SK-N-SH treated with all-trans-retinoic acid at 6 μM for 48 hours (cell line): ENCODE results near the gene RNF114.

Experiments used
- ATAC-seq: fragments of 200-7000 bp; cut with Tn5 transposase; 3 replicates; pipeline ENCODE4 v1.9.1; 2020; ENCODE audit warnings: mild to moderate bottlenecking, moderate library complexity
- ARNTL ChIP-seq: fragments of 450-650 bp; formaldehyde crosslinking; IDR thresholded peaks from 2 replicates; pipeline ENCODE4 v1.5.0; 2020; ENCODE audit warnings: low read depth, mild to moderate bottlenecking, moderate library complexity, borderline replicate concordance
- BACH2 ChIP-seq: fragments of 250-450 bp; sonication (Bioruptor Pico); IDR thresholded peaks from 2 replicates; pipeline ENCODE4 v1.9.0; 2021; ENCODE audit warnings: mild to moderate bottlenecking, borderline replicate concordance
- CSDC2 ChIP-seq: fragments of 250-450 bp; sonication (Bioruptor Pico); IDR thresholded peaks from 2 replicates; pipeline ENCODE4 v1.5.0; 2020; ENCODE audit warnings: mild to moderate bottlenecking, moderate library complexity
- GLIS3 ChIP-seq: fragments of 250-450 bp; sonication (Bioruptor Pico); IDR thresholded peaks from 2 replicates; pipeline ENCODE4 v1.5.0; 2020; ENCODE audit warnings: mild to moderate bottlenecking, moderate library complexity
- ISL1 ChIP-seq: fragments of 250-450 bp; sonication (Bioruptor Pico); IDR thresholded peaks from 2 replicates; pipeline ENCODE4 v2.1.2; 2022; ENCODE audit warnings: mild to moderate bottlenecking, moderate library complexity
- OSR1 ChIP-seq: fragments of 250-450 bp; sonication (Bioruptor Pico); IDR thresholded peaks from 2 replicates; pipeline ENCODE4 v1.8.0; 2022; ENCODE audit warnings: moderate library complexity, mild to moderate bottlenecking, inconsistent platforms
- PPARA ChIP-seq: fragments of 250-450 bp; sonication (Bioruptor Pico); IDR thresholded peaks from 2 replicates; pipeline ENCODE4 v1.5.0; 2020; ENCODE audit warnings: mild to moderate bottlenecking, borderline replicate concordance
- RARB ChIP-seq: fragments of 250-450 bp; sonication (Bioruptor Pico); IDR thresholded peaks from 2 replicates; pipeline ENCODE4 v1.8.0; 2021; ENCODE audit warnings: mild to moderate bottlenecking, moderate library complexity
- SNAI2 ChIP-seq: fragments of 250-450 bp; sonication (Bioruptor Pico); IDR thresholded peaks from 2 replicates; pipeline ENCODE4 v1.5.0; 2020; ENCODE audit warnings: mild to moderate bottlenecking, moderate library complexity
- TOX ChIP-seq: fragments of 250-450 bp; sonication (Bioruptor Pico); IDR thresholded peaks from 2 replicates; pipeline ENCODE4 v1.8.0; 2021; ENCODE audit warnings: mild to moderate bottlenecking, moderate library complexity, borderline replicate concordance
- ZC3H10 ChIP-seq: fragments of 250-450 bp; sonication (Bioruptor Pico); IDR thresholded peaks from 2 replicates; pipeline ENCODE4 v1.5.1; 2021; ENCODE audit warnings: mild to moderate bottlenecking, moderate library complexity
- ZFP3 ChIP-seq: fragments of 250-450 bp; sonication (Bioruptor Pico); IDR thresholded peaks from 2 replicates; pipeline ENCODE4 v1.5.0; 2020; ENCODE audit warnings: mild to moderate bottlenecking, moderate library complexity
- ZFP30 ChIP-seq: fragments of 450-650 bp; formaldehyde crosslinking; IDR thresholded peaks from 2 replicates; pipeline ENCODE4 v1.5.0; 2022; ENCODE audit warnings: mild to moderate bottlenecking, moderate library complexity
- ZNF565 ChIP-seq: fragments of 450-650 bp; formaldehyde crosslinking; conservative IDR thresholded peaks from 2 replicates; pipeline ENCODE4 v1.5.0; 2020; ENCODE audit warnings: low read depth, mild to moderate bottlenecking, moderate library complexity
- ZNF70 ChIP-seq: fragments of 450-650 bp; formaldehyde crosslinking; IDR thresholded peaks from 2 replicates; pipeline ENCODE4 v1.5.0; 2020; ENCODE audit warnings: mild to moderate bottlenecking, moderate library complexity
- ZNF8 ChIP-seq: fragments of 450-650 bp; formaldehyde crosslinking; IDR thresholded peaks from 2 replicates; pipeline ENCODE4 v1.5.0; 2020; ENCODE audit warnings: mild to moderate bottlenecking, moderate library complexity
- TF ChIP-seq, protein P1 (sequence below): fragments of 250-450 bp; sonication (Bioruptor Pico); IDR thresholded peaks from 2 replicates; pipeline ENCODE4 v1.8.0; 2020; ENCODE audit warnings: mild to moderate bottlenecking, moderate library complexity, borderline replicate concordance
- TF ChIP-seq, protein P2 (sequence below): fragments of 250-450 bp; sonication (Bioruptor Pico); IDR thresholded peaks from 2 replicates; pipeline ENCODE4 v1.5.1; 2020; ENCODE audit warnings: low read depth, mild to moderate bottlenecking, moderate library complexity
- TF ChIP-seq, protein P3 (sequence below): fragments of 250-450 bp; sonication (Bioruptor Pico); IDR thresholded peaks from 2 replicates; pipeline ENCODE4 v1.5.1; 2021; ENCODE audit warnings: mild to moderate bottlenecking, moderate library complexity

Gene RNF114

DNA sequence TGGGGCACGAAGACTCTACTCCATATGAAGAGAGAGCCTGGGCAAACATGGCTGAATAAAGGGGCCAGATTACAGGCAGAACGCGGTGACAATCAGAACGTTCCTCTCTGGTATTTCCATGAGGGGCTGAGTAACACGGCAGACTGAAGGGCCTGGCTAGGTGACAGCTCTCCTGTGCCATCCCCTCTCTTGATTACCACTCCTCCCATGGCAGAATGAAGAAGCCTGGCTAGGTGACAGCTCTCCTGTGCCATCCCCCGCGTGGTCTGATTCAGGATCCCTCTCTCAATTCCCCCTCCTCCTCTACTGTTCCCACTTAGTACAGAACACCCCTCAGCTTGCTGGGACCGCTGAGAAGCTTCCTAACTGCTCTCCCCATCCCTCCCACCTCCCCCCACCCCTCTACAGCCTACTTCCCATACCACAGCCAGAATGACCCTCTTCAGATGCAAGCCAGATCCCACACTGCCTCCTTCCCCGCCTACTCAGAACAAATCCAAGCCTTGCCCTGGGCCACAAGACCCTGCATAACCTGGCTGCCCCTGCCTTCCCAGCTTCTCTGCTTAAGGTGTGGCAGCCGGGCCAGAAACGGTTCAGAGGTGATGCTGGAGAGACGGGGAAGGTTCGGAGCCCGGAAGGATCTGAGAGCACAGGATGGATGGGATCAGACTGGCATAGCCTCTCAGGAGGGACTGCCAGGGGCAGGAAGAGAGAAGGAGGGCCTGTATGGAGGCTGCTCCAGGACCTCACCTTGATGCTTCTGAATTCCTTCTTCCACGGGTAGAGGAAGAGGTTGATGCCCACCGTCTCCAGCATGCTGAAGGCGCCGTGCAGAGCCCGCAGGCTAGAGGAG lies 28.6 kb upstream of the RNF114 start:
- TF ChIP-seq ZNF70 (CRISPR knock-in tag) (no peak), ISL1 (CRISPR knock-in tag) (no peak), ARNTL (no peak), PPARA (CRISPR knock-in tag) (no peak), CSDC2 (CRISPR knock-in tag) (no peak), ZNF565 (no peak)
- TF ChIP-seq, protein P1, sequence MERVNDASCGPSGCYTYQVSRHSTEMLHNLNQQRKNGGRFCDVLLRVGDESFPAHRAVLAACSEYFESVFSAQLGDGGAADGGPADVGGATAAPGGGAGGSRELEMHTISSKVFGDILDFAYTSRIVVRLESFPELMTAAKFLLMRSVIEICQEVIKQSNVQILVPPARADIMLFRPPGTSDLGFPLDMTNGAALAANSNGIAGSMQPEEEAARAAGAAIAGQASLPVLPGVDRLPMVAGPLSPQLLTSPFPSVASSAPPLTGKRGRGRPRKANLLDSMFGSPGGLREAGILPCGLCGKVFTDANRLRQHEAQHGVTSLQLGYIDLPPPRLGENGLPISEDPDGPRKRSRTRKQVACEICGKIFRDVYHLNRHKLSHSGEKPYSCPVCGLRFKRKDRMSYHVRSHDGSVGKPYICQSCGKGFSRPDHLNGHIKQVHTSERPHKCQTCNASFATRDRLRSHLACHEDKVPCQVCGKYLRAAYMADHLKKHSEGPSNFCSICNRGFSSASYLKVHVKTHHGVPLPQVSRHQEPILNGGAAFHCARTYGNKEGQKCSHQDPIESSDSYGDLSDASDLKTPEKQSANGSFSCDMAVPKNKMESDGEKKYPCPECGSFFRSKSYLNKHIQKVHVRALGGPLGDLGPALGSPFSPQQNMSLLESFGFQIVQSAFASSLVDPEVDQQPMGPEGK (CRISPR knock-in tag), result no peak

DNA sequence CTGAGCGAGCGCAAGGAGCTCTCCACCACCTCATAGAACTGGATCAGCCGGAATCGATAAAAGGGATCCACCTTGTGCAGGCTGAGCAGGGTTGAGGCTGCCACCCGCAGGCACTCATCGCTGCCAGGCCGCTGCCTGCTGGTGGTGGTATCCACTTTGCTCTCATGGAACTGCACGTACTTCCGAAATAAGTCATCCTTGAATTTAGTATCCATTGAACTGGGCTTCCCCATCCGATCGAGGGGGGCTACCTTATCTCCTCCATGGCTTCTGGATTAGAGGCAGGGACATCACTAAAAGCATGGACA lies 28.0 kb upstream of the RNF114 start:
- no peak for ATAC-seq
- no peak for TF ChIP-seq ZNF8 (CRISPR knock-in tag)
- TF ChIP-seq ZC3H10 (CRISPR knock-in tag), result no peak
- TF ChIP-seq CSDC2 (CRISPR knock-in tag), result no peak
- TF ChIP-seq ZFP3 (CRISPR knock-in tag), result no peak
- no peak for TF ChIP-seq ISL1 (CRISPR knock-in tag)
- no peak for TF ChIP-seq ZNF70 (CRISPR knock-in tag)
- TF ChIP-seq RARB, result no peak
- TF ChIP-seq GLIS3 (CRISPR knock-in tag), result no peak
- no peak for TF ChIP-seq TOX (CRISPR knock-in tag)
- no peak for TF ChIP-seq BACH2 (CRISPR knock-in tag)
- TF ChIP-seq ZFP30, result no peak
- TF ChIP-seq ARNTL, result no peak
- TF ChIP-seq, protein P2, sequence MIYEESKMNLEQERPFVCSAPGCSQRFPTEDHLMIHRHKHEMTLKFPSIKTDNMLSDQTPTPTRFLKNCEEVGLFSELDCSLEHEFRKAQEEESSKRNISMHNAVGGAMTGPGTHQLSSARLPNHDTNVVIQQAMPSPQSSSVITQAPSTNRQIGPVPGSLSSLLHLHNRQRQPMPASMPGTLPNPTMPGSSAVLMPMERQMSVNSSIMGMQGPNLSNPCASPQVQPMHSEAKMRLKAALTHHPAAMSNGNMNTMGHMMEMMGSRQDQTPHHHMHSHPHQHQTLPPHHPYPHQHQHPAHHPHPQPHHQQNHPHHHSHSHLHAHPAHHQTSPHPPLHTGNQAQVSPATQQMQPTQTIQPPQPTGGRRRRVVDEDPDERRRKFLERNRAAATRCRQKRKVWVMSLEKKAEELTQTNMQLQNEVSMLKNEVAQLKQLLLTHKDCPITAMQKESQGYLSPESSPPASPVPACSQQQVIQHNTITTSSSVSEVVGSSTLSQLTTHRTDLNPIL, result no peak
- no peak for TF ChIP-seq ZNF565

More for the DNA sequence above, 28.6 kb upstream of the RNF114 start:
- ATAC-seq, result no peak

DNA sequence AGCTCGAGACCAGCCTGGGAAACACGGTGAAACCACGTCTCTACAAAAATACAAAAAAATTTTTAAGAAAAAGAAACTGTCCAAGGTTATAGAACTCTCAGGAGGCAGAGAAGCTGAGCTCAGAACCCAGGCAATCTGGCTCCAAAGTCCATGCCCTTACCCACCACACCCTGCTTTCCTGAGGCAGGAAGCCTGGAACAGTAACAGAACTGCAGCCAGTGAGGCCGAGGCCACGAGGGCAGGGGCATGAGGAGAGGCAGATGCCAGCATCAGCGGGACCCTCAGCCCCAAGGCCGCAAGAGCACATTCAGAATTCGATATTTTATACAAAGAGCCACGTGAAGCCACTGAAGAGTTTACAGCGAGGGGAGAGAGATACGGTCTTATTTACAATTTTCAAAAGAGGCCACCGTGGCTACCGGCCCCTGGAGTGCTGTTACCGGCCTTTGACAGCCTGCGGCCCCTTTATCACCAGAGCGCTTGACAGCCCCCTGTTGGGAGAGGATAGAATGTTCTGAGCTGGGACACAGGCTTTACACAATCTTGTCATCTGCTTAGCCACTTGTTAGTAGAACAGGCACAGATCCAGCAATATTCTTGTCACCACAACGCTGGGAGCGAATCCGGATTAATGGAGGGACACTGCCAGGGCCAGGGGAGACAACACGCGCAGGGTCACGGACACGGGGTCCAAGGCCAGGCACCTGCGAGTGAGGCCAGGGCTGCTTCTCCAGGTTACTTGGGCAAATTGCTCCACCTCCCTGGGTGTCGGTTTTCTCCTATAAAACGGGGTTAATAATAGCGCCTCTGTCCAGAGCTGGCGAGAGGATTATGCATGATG lies 26.5 kb upstream of the RNF114 start:
- no peak; the same call in 2 of the 3 replicates for ATAC-seq

DNA sequence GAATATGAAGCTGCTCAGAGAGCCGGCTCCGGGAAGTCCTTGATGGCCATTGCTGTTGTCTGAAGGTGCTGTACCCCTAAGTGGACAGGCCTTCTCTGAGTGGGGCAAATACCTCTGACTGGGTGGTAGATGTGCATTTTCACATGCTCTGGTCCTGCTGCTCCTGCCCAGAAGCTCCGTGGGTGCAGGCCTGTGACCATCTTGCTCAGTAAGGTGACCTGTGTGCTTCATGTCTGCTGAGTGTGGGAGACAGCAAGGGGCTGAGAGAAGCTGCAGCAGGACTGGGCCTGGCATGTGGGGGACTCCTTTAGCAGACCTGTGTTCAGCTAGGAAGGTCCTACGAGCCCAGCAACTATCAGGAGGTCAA lies 25.9 kb upstream of the RNF114 start:
- TF ChIP-seq BACH2 (CRISPR knock-in tag) (no peak), ZC3H10 (CRISPR knock-in tag) (no peak), SNAI2 (no peak), GLIS3 (CRISPR knock-in tag) (no peak), ZFP3 (CRISPR knock-in tag) (no peak), OSR1 (CRISPR knock-in tag) (no peak), ZNF70 (CRISPR knock-in tag) (no peak), TOX (CRISPR knock-in tag) (no peak), RARB (no peak)
- TF ChIP-seq, protein P1 (CRISPR knock-in tag), result no peak
- no peak for ATAC-seq

More for the DNA sequence above, 26.5 kb upstream of the RNF114 start:
- TF ChIP-seq, protein P3, sequence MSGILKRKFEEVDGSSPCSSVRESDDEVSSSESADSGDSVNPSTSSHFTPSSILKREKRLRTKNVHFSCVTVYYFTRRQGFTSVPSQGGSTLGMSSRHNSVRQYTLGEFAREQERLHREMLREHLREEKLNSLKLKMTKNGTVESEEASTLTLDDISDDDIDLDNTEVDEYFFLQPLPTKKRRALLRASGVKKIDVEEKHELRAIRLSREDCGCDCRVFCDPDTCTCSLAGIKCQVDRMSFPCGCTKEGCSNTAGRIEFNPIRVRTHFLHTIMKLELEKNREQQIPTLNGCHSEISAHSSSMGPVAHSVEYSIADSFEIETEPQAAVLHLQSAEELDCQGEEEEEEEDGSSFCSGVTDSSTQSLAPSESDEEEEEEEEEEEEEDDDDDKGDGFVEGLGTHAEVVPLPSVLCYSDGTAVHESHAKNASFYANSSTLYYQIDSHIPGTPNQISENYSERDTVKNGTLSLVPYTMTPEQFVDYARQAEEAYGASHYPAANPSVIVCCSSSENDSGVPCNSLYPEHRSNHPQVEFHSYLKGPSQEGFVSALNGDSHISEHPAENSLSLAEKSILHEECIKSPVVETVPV (CRISPR knock-in tag), result no peak
